ENCODE data around the gene ECT2. TPM values are rescaled to one million over a fixed set of nuclear protein-coding genes. Genes with fewer than 3 reads are reported as not detected.

The ECT2 gene
- polyA plus RNA-seq, 1 of the 3 experiments (the other 2 are of a cell fraction), result 8.6 TPM

- TF ChIP-seq REST (IDR thresholded peaks at IDR 0.05; ENCODE audit: low read depth, low read length) (no peak), TCF12 (IDR thresholded peaks at IDR 0.05) (no peak), CTCF (IDR thresholded peaks at IDR 0.05) (no peak), JUND (IDR thresholded peaks at IDR 0.05) (no peak), RAD21 (IDR thresholded peaks at IDR 0.05; ENCODE audit: low read length) (no peak), NFIC (IDR thresholded peaks at IDR 0.05; ENCODE audit: borderline replicate concordance) (no peak), POLR2AphosphoS5 (IDR thresholded peaks at IDR 0.05; ENCODE audit: low read depth, low read length) (no peak), FOSL2 (IDR thresholded peaks at IDR 0.05; ENCODE audit: borderline replicate concordance, low read depth) (no peak), SMC3 (IDR thresholded peaks at IDR 0.05; ENCODE audit: low read depth, low read length) (no peak), YY1 (IDR thresholded peaks at IDR 0.05; ENCODE audit: low read depth) (no peak), RFX5 (IDR thresholded peaks at IDR 0.05; ENCODE audit: low read length) (no peak), RCOR1 (IDR thresholded peaks at IDR 0.05; ENCODE audit: low read length) (no peak), MEF2A (IDR thresholded peaks at IDR 0.05; ENCODE audit: borderline replicate concordance, low read depth) (no peak), IRF3 (IDR thresholded peaks at IDR 0.05; ENCODE audit: low read depth, low read length) (no peak)
- Histone ChIP-seq H3K9ac (no peak overlapping the region), H3K9me2 (no peaks in the 10 kb centered on the region), H4K20me1 (ENCODE audit: insufficient read depth) (no peaks in the 10 kb centered on the region), H3K4me3 (ENCODE audit: low read depth in 2 of 2, low read length in 1 of 2) (no peak overlapping the region), H3K27me3 (ENCODE audit: insufficient read depth) (no peaks in the 10 kb centered on the region), H2AFZ (ENCODE audit: low read depth) (no peak overlapping the region), H3F3A (replicated peaks; ENCODE audit: insufficient read depth) (peaks cover 3% of the 10 kb centered on the region), H3K36me3 (replicated peaks in 1 of 2; ENCODE audit: control insufficient read depth in 1 of 2, insufficient read depth in 2 of 2, low read length in 1 of 2) (peaks cover 55 to 80% of the 10 kb centered on the region in 2 experiments), H3K9me3 (no peaks in the 10 kb centered on the region), H3K4me2 (no peak overlapping the region), H3K79me2 (ENCODE audit: insufficient read depth) (peaks cover 16% of the 10 kb centered on the region; the same call in 1 of the 2 replicates), H3K27ac (ENCODE audit: low read depth in 2 of 2, low read length in 1 of 2) (no peak overlapping the region), H3K4me1 (ENCODE audit: control insufficient read depth in 1 of 2, insufficient read depth in 2 of 2, low read depth in 1 of 2, low read length in 1 of 2) (no peaks in the 10 kb centered on the region; a peak in 1 of 4 replicates)
- ChIA-PET CTCF (interaction anchor here (0.6 kb wide), 1 partner anchor 22 kb away, joined by 3 read pairs; no protein-coding TSS in a partner anchor), POLR2A (no interaction called here)
- WGBS (ENCODE audit: low lambda C conversion rate), result 95% methylated on average over 2 of the region's 2 CpGs
- DNase-seq, result no peak
Observed at GRCh38 chr3:172771672-172772071, 21.1 kb downstream of the ECT2 start.
